Measurements from ENCODE around the gene DNASE1L2. TPM values are rescaled to one million over a fixed set of nuclear protein-coding genes. Genes with fewer than 3 reads are reported as not detected.

DNASE1L2 gene
- total RNA-seq, 4 donors from 2014 or later, result 0.88 to 4.5 (median 1.4) TPM

DNA sequence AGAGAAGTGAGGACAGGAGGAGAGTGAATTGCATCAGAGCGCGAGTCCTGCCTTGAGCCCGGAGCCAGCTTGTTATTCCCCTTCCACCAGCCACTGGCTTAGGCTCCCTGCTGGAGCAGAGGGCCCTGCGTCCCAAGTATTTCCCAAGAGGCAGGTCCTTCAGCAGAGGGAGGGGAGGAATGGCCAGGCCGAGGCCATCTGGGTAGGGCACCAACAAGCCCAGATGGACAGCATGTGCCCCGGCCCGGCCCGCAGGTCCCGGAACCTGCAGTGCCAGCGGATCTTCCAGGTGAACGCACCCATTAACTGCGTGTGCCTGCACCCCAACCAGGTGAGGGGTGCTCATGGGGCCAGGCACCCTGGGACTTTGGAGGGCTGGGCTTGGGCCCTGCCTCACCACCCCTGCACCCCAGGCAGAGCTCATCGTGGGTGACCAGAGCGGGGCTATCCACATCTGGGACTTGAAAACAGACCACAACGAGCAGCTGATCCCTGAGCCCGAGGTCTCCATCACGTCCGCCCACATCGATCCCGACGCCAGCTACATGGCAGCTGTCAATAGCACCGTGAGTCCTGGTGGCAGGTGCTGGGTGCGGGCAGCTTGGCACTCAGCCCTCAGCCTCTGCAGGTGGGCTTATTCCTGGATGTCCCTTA, 29.3 kb upstream of the DNASE1L2 start:
- no peak for DNase-seq
- intact Hi-C loops (cut with DNase I), result no loop called here
- Histone ChIP-seq H3K4me1 (peaks cover 14 to 18% of the 10 kb centered on the region in 2 donors), H3K4me3 (replicated peaks in 1 of 3) (no peak overlapping the region), H3K36me3 (peaks cover 17 to 20% of the 10 kb centered on the region in 2 donors), H3K9me3 (no peaks in the 10 kb centered on the region), H3K27me3 (no peaks in the 10 kb centered on the region), H3K27ac (no peak overlapping the region)
- TF ChIP-seq POLR2A (IDR thresholded peaks at IDR 0.05), result no peak
- TF ChIP-seq, protein P1, sequence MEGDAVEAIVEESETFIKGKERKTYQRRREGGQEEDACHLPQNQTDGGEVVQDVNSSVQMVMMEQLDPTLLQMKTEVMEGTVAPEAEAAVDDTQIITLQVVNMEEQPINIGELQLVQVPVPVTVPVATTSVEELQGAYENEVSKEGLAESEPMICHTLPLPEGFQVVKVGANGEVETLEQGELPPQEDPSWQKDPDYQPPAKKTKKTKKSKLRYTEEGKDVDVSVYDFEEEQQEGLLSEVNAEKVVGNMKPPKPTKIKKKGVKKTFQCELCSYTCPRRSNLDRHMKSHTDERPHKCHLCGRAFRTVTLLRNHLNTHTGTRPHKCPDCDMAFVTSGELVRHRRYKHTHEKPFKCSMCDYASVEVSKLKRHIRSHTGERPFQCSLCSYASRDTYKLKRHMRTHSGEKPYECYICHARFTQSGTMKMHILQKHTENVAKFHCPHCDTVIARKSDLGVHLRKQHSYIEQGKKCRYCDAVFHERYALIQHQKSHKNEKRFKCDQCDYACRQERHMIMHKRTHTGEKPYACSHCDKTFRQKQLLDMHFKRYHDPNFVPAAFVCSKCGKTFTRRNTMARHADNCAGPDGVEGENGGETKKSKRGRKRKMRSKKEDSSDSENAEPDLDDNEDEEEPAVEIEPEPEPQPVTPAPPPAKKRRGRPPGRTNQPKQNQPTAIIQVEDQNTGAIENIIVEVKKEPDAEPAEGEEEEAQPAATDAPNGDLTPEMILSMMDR (IDR thresholded peaks at IDR 0.05), result no peak
- 96 to 100% methylated on average over 3 to 12 of the region's 23 CpGs for WGBS, 2 donors

DNA sequence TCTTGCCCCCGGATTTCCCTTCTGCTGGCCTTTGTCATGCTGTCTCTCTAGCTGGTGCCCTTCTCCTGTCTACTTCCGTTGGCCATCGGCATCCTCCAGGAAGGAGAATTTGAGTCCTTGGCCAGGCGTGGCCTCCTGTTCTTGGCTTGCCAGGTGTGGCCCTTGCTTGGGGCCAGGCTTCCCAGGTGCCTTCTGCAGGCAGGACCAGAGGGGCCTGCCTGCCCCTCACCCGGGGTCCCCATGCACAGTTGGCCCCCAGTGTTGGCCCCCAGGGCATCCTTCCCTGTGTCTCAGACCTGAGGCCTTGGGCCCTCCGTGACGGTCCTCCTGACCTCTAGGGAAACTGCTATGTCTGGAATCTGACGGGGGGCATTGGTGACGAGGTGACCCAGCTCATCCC, 28.4 kb upstream of the DNASE1L2 start:
- Histone ChIP-seq H3K27ac (no peak overlapping the region), H3K27me3 (no peaks in the 10 kb centered on the region), H3K9me3 (no peaks in the 10 kb centered on the region), H3K36me3 (peaks cover 17 to 20% of the 10 kb centered on the region in 2 donors), H3K4me1 (peaks cover 23 to 27% of the 10 kb centered on the region in 2 donors), H3K4me3 (replicated peaks in 1 of 3) (no peak overlapping the region)
- intact Hi-C loops (cut with DNase I), result no loop called here
- no peak for DNase-seq
- WGBS, 2 donors, result 94 to 96% methylated on average over 5 to 6 of the region's 9 CpGs
- TF ChIP-seq, protein P1 (IDR thresholded peaks at IDR 0.05), result no peak
- TF ChIP-seq POLR2A (IDR thresholded peaks at IDR 0.05), result no peak

DNA sequence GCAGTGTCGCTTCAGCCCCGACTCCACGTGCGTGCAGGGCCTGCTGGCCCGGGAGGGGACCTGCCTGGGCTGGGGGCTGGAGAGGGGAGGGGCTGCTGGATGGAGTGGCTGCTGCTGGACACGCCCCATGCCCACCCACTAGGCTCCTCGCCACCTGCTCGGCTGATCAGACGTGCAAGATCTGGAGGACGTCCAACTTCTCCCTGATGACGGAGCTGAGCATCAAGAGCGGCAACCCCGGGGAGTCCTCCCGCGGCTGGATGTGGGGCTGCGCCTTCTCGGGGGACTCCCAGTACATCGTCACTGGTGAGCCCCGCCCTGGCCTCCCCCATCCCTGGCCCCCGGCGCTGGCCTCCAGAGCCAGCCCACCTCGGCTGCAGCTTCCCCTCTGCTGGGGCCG, 27.9 kb upstream of the DNASE1L2 start:
- WGBS, 2 donors, result 89 to 92% methylated on average over 16 to 18 of the region's 23 CpGs
- Histone ChIP-seq H3K4me3 (replicated peaks in 1 of 3) (no peak overlapping the region), H3K4me1 (peaks cover 27 to 32% of the 10 kb centered on the region in 2 donors), H3K9me3 (no peaks in the 10 kb centered on the region), H3K27ac (no peak overlapping the region), H3K36me3 (peaks cover 17 to 20% of the 10 kb centered on the region in 2 donors), H3K27me3 (no peaks in the 10 kb centered on the region)
- DNase-seq, result no peak
- TF ChIP-seq, protein P1 (IDR thresholded peaks at IDR 0.05), result no peak
- intact Hi-C loops (cut with DNase I), result no loop called here

DNA sequence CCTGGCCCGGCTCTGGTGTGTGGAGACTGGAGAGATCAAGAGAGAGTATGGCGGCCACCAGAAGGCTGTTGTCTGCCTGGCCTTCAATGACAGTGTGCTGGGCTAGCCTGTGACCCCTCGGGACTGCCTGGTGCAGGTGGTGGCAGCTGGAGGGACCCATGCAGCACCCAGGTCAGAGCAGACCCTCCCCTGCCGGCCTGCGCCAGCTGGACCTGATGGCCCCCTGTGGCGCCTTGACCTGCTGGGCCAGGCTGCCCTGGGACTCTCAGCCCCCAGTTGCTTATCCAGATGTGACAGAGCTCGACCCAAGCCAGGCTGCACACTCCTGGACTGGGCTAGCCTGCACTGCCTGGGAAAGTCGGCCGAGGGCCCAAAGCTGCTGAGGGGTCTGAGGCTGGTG, 27.5 kb upstream of the DNASE1L2 start:
- TF ChIP-seq, protein P1 (IDR thresholded peaks at IDR 0.05), result no peak
- no peak for TF ChIP-seq POLR2A (IDR thresholded peaks at IDR 0.05)
- intact Hi-C loops (cut with DNase I), result no loop called here
- no peaks in the 10 kb centered on the region for H3K9me3 ChIP-seq
- WGBS, 2 donors, result 95 to 100% methylated on average over 2 to 8 of the region's 9 CpGs
- no peak overlapping the region for H3K4me3 ChIP-seq (replicated peaks in 1 of 3)
- peaks cover 17 to 20% of the 10 kb centered on the region in 2 donors for H3K36me3 ChIP-seq
- no peak for DNase-seq
- H3K27me3 ChIP-seq, result no peaks in the 10 kb centered on the region
- H3K4me1 ChIP-seq, result peaks cover 32 to 36% of the 10 kb centered on the region in 2 donors
- no peak overlapping the region for H3K27ac ChIP-seq

DNA sequence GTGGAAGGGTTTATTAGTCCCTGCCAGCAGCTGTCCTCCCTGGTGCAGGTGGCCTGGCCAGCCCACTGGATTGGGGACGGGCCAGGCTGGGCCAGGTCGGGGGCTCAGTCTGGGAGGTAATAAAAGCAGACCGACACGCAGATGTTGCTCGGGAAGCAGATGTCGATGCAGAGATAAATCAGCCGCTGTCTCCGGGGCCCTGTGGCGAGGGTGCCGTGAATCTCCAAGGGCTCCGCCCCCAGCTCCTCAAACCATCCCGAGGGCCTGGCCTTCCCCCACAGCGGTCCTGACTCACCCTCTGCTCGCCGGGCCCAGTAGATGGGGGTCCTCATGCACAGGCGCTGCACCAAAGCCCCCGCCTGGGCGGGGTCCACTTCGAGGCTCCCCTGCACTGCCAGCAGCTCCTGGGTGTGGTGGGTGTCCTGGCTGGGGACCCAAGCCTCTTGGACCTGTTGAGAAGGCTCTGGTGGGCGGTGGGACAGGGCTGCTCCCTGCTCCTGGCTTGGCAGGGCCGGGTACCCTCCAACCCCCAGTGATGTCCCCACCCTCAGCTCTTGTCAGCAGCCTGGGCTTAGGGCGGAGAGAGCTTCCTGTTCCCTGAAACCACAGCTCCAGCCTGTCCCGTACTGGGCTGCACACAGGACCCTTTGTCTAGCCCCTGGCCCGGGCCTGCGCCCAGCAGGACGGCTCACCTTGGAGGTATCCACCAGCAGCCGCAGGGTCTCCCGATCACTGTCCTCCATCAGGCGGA, 26.8 kb upstream of the DNASE1L2 start:
- H3K4me1 ChIP-seq, result peaks cover 34 to 40% of the 10 kb centered on the region in 2 donors
- no peak for DNase-seq
- peaks cover 17 to 20% of the 10 kb centered on the region in 2 donors for H3K36me3 ChIP-seq
- no peaks in the 10 kb centered on the region for H3K27me3 ChIP-seq
- no peak for TF ChIP-seq POLR2A (IDR thresholded peaks at IDR 0.05)
- TF ChIP-seq, protein P1 (IDR thresholded peaks at IDR 0.05), result no peak
- intact Hi-C loops (cut with DNase I), result no loop called here
- no peaks in the 10 kb centered on the region for H3K9me3 ChIP-seq
- no peak overlapping the region for H3K4me3 ChIP-seq (replicated peaks in 1 of 3)
- no peak overlapping the region for H3K27ac ChIP-seq
- 92 to 97% methylated on average over 5 to 24 of the region's 29 CpGs for WGBS, 2 donors

All from thyroid gland (tissue), 4 donors.